Activated CD4-positive, alpha-beta T cell treated with anti-CD3 and anti-CD28 coated beads for 48 hours (primary cell): ENCODE results near the gene CHCHD6.

Experiments used
- DNase-seq: peaks from one replicate; pipeline ENCODE4 v3.0.0-alpha.2; 2020

Gene CHCHD6

GRCh38 chr3:126743781-126744180, 39.7 kb downstream of the CHCHD6 start:
- no peak for DNase-seq

- DNase-seq, result no peak
Measured at GRCh38 chr3:126745760-126746394, 41.8 kb downstream of the CHCHD6 start.

GRCh38 chr3:126746395-126747177, 42.5 kb downstream of the CHCHD6 start:
- no peak for DNase-seq

GRCh38 chr3:126747768-126748167, 43.7 kb downstream of the CHCHD6 start:
- no peak for DNase-seq

GRCh38 chr3:126748701-126749546, 44.9 kb downstream of the CHCHD6 start:
- DNase-seq, result no peak

- DNase-seq, result no peak
Measured at GRCh38 chr3:126749547-126749875, 45.5 kb downstream of the CHCHD6 start.

- DNase-seq, result no peak
Measured at GRCh38 chr3:126749931-126750755, 46.1 kb downstream of the CHCHD6 start.

GRCh38 chr3:126750756-126751121, 46.7 kb downstream of the CHCHD6 start:
- no peak for DNase-seq

GRCh38 chr3:126751611-126752302, 47.7 kb downstream of the CHCHD6 start:
- no peak for DNase-seq

- DNase-seq, result peak; percentile 69
Measured at GRCh38 chr3:126752303-126753190, 48.5 kb downstream of the CHCHD6 start.

GRCh38 chr3:126753191-126754160, 49.4 kb downstream of the CHCHD6 start:
- no peak for DNase-seq

- no peak for DNase-seq
Measured at GRCh38 chr3:126755866-126756265, 51.8 kb downstream of the CHCHD6 start.

- DNase-seq, result no peak
Measured at GRCh38 chr3:126758026-126758425, 54.0 kb downstream of the CHCHD6 start.

GRCh38 chr3:126758882-126759281, 54.8 kb downstream of the CHCHD6 start:
- no peak for DNase-seq

GRCh38 chr3:126760541-126760940, 56.5 kb downstream of the CHCHD6 start:
- no peak for DNase-seq

- DNase-seq, result no peak
Measured at GRCh38 chr3:126763035-126763434, 59.0 kb downstream of the CHCHD6 start.

GRCh38 chr3:126765187-126766069, 61.4 kb downstream of the CHCHD6 start:
- DNase-seq, result no peak

- DNase-seq, result no peak
Measured at GRCh38 chr3:126766653-126767052, 62.6 kb downstream of the CHCHD6 start.

GRCh38 chr3:126768903-126769302, 64.9 kb downstream of the CHCHD6 start:
- DNase-seq, result no peak
